Endothelial cell (in vitro differentiated cells): ENCODE measurements around the gene PDHB. TPM values are rescaled to one million over a fixed set of nuclear protein-coding genes. Genes with fewer than 3 reads are reported as not detected.
A peak's percentile ranks its signal among the peaks of the same experiment; 100 is the strongest.

ENCODE experiments used
- DNase-seq: peaks from one replicate; pipeline ENCODE4 v3.0.0; 2021; ENCODE audit warnings: low spot score
- H3K27ac Mint-ChIP-seq: one replicate; pipeline ENCODE4 v1.8.0; 2021; ENCODE audit warnings: mixed read lengths, inconsistent platforms; ENCODE audit not compliant: unreplicated experiment
- H3K27me3 Mint-ChIP-seq: one replicate; pipeline ENCODE4 v1.8.0; 2021; ENCODE audit warnings: mild to moderate bottlenecking, moderate library complexity, mixed read lengths, inconsistent platforms; ENCODE audit not compliant: unreplicated experiment
- H3K36me3 Mint-ChIP-seq: one replicate; pipeline ENCODE4 v1.8.0; 2021; ENCODE audit warnings: mild to moderate bottlenecking, low read depth, mixed read lengths, inconsistent platforms; ENCODE audit not compliant: unreplicated experiment
- H3K4me1 Mint-ChIP-seq: one replicate; pipeline ENCODE4 v1.8.0; 2021; ENCODE audit warnings: mild to moderate bottlenecking, mixed read lengths, inconsistent platforms; ENCODE audit not compliant: unreplicated experiment
- H3K4me3 Mint-ChIP-seq: one replicate; pipeline ENCODE4 v1.8.0; 2021; ENCODE audit warnings: mild to moderate bottlenecking, mixed read lengths, inconsistent platforms; ENCODE audit not compliant: unreplicated experiment
- H3K9me3 Mint-ChIP-seq: one replicate; pipeline ENCODE4 v1.8.0; 2021; ENCODE audit warnings: mixed read lengths, inconsistent platforms; ENCODE audit not compliant: unreplicated experiment
- CTCF ChIP-seq: fragments of 200-600 bp; sonication (generic); IDR thresholded peaks from one replicate; pipeline ENCODE4 v1.5.0; 2021; ENCODE audit warnings: antibody characterized with exemption; ENCODE audit not compliant: unreplicated experiment
- long read RNA-seq: library from polyadenylated mRNA; unstranded; transcript quantifications from one replicate; pipeline ENCODE4 v2.0.0, GENCODE V29; 2020; ENCODE audit not compliant: unreplicated experiment
- total RNA-seq: library from RNA; stranded (reverse); fragmentation: NEBNext Ultra II Directional; extraction: Animal tissue kit (Norgen Biotek cat#: 25700); gene quantifications from one replicate; pipeline ENCODE4 v1.2.1, GENCODE V29; 2021; ENCODE audit not compliant: unreplicated experiment

PDHB gene
- 72.8 TPM for total RNA-seq
- long read RNA-seq, transcript PDHB-201 (10 exons, 1,527 nt): major isoform, 91 of 98 reads
- long read RNA-seq, partial matches to known transcripts: 4 of 98 reads
- long read RNA-seq, other reads (novel, unspliced or antisense): 1 of 98 reads

GRCh38 chr3:58433400-58434167 lies at the start of gene PDHB:
PDHB (minus strand) TSS chr3:58433832; CDS start chr3:58433809, 23 bp downstream.
- Mint-ChIP-seq H3K27me3 (peaks cover 15% of the 10 kb centered on the region), H3K4me3 (peak within 1 kb of the TSS; percentile 96), H3K36me3 (peaks cover 13% of the 10 kb centered on the region), H3K27ac (peak within 1 kb of the TSS; percentile 74), H3K4me1 (peaks cover 22% of the 10 kb centered on the region), H3K9me3 (no peaks in the 10 kb centered on the region)
- no peak for TF ChIP-seq CTCF
- peak; percentile 88 for DNase-seq

DNA sequence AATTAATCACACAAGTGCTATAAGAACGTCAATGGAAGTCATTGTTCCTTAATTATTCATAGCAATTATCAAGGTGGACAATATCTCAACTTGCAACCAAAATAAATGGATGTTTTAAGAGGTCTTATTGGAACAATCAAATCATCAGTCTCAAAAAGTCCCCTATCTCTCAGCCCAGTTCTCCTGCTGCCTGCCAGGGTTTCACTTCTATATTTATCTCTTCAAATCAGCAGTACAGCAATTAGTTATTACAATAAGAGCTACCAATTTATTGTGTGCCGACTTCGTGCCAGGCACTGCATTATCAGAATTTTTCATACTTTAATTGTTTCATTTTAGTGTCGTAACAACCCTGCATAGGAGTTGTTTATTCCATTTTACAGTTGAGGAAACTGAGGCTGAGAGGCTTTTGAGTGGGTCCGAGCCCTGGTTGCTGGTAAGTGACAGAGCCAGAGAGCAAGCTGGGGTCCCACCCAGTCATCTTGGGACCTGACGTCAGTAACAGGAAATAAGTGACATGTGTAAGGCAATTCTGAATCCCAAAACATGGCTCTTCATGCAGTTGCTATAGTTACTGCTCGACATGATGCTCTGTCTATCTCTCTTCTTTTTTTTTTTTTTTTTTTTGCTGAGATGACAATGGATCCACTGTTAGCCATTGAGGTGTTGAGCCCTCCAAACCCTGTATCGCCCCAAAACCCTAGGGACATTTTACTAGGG lies 49.4 kb upstream of the PDHB start:
- H3K27ac Mint-ChIP-seq: no peak overlapping the region
- H3K4me3 Mint-ChIP-seq: no peak overlapping the region
- no peaks in the 10 kb centered on the region for H3K36me3 Mint-ChIP-seq
- TF ChIP-seq CTCF: no peak
- H3K4me1 Mint-ChIP-seq: peaks cover 8% of the 10 kb centered on the region
- DNase-seq: no peak
- no peaks in the 10 kb centered on the region for H3K9me3 Mint-ChIP-seq
- H3K27me3 Mint-ChIP-seq: peaks cover 1% of the 10 kb centered on the region

GRCh38 chr3:58480309-58480708 lies 46.7 kb upstream of the PDHB start:
- no peak for DNase-seq
- Mint-ChIP-seq H3K4me3 (no peak overlapping the region), H3K27ac (no peak overlapping the region), H3K36me3 (no peaks in the 10 kb centered on the region), H3K9me3 (no peaks in the 10 kb centered on the region), H3K27me3 (peaks cover 1% of the 10 kb centered on the region), H3K4me1 (peaks cover 9% of the 10 kb centered on the region)
- TF ChIP-seq CTCF: no peak

DNA sequence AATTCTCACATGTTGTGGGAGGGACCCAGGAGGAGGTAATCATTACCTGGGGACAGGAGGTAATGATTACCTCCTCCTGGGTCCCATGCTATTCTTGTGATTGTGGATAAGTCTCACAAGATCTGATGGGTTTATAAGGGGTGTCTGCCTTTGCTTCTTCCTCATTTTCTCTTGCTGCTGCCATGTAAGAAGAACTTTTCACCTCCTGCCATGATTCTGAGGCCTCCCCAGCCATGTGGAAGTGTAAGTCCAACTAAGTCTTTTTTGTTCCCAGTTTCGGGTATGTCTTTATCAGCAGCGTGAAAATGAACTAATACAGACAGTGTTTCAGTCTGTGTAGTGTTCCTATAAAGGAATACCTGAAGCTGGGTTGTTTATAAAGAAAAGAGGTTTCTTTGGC lies 45.1 kb upstream of the PDHB start:
- Mint-ChIP-seq H3K9me3 (no peaks in the 10 kb centered on the region), H3K27ac (no peak overlapping the region), H3K27me3 (peaks cover 1% of the 10 kb centered on the region), H3K4me3 (no peak overlapping the region), H3K36me3 (no peaks in the 10 kb centered on the region), H3K4me1 (peaks cover 18% of the 10 kb centered on the region)
- no peak for DNase-seq
- TF ChIP-seq CTCF: no peak
